Epithelial cell of esophagus (primary cell): Measurements from ENCODE around the gene FAM111B.

Source experiments
- DNase-seq: peaks from one replicate; pipeline ENCODE4 v3.0.0; 2010; ENCODE audit warnings: low read depth
- H3K4me3 ChIP-seq: 2 replicates; pipeline ENCODE4 v1.5.1; 2011; ENCODE audit warnings: mild to moderate bottlenecking, low read length, control low read depth
- TF ChIP-seq, protein P1 (sequence below): IDR thresholded peaks from 2 replicates; pipeline ENCODE4 v1.5.1; 2011; ENCODE audit warnings: low read depth, mild to moderate bottlenecking, low read length, control low read depth, inconsistent platforms; ENCODE audit not compliant: insufficient read depth; ENCODE audit errors: missing control alignments

FAM111B gene

DNA sequence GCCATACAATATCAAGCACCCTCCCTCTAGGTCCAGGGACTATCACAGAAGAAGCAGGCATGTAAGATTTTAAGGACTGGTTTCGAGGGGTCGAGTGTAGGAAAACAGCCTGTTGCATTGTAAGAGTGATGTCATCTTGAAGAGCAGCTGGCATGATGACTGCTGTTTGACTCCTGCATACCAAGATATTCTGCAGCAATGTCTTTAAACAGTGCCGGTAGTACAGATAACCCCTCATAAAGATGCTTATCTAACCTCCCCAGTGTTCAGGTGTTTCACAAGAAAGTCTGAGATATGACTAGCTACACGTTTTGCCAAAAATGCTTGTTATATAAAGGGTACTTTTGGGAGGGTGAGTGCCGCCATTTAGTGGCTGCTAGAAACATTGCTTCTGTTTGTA, 47.6 kb downstream of the FAM111B start:
- DNase-seq, result no peak
- H3K4me3 ChIP-seq, result no peak overlapping the region
- TF ChIP-seq, protein P1, sequence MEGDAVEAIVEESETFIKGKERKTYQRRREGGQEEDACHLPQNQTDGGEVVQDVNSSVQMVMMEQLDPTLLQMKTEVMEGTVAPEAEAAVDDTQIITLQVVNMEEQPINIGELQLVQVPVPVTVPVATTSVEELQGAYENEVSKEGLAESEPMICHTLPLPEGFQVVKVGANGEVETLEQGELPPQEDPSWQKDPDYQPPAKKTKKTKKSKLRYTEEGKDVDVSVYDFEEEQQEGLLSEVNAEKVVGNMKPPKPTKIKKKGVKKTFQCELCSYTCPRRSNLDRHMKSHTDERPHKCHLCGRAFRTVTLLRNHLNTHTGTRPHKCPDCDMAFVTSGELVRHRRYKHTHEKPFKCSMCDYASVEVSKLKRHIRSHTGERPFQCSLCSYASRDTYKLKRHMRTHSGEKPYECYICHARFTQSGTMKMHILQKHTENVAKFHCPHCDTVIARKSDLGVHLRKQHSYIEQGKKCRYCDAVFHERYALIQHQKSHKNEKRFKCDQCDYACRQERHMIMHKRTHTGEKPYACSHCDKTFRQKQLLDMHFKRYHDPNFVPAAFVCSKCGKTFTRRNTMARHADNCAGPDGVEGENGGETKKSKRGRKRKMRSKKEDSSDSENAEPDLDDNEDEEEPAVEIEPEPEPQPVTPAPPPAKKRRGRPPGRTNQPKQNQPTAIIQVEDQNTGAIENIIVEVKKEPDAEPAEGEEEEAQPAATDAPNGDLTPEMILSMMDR, result no peak

DNA sequence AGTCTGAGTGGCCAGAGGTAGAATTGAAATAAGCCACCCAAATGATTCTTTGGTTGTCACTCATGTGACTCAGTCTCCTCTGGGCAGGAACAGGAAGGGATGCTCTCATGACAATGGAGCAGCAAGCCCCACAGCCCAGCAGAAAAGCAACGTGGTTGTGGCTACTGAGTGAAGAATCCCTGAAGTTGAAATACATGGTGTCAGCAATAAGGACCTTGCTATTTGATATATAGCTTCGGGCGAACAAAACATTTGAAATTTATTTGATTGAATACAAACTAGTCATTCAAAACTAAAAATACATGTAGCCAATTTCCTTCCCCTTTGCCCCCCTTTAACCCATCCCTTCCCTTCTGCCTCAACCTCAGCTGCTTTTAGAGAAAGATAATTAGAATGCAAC, 50.4 kb downstream of the FAM111B start:
- H3K4me3 ChIP-seq, result no peak overlapping the region
- TF ChIP-seq, protein P1, result no peak
- no peak for DNase-seq

DNA sequence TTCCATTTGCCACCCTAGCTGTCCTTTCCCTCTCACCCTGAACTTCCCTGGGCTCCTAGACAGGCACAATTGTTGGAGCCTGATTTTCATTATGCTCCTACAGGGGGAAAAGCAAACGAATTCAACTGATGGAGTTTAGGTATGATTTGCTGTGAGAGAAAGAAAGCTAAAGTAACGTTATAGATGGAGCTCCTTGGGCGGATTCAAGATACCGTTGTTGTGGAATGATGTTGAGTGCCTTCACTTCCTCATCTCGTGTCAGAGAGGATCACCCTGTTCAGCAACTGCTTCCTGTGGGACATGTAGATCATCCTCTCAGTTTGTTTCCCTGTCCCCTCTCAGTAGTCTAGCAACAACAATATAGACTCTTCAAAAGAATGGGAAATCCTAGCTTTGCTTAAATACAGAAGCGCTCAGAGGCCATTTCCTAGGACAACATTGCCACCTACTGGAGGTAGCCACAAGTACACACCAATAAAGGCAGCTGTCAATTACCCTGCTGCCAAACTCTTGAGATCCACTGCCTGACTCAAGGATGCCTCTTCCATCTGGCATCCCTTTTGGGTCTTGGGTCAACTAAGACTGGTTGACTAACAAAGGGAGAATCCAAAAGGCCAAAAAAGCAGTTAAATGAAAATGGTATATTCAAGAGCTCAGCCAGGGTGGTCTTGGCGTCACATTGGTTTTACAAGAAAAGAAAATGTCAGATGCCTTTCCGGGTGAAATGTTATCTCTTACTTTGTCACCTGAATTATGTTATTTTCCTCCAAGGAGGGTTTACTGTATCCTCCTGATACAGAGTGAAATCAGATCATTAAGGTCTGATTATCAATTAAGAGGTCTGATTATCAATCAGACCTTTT, 51.4 kb downstream of the FAM111B start:
- TF ChIP-seq, protein P1, result peak; percentile 88
- peak; percentile 81 for DNase-seq
- no peak overlapping the region for H3K4me3 ChIP-seq

DNA sequence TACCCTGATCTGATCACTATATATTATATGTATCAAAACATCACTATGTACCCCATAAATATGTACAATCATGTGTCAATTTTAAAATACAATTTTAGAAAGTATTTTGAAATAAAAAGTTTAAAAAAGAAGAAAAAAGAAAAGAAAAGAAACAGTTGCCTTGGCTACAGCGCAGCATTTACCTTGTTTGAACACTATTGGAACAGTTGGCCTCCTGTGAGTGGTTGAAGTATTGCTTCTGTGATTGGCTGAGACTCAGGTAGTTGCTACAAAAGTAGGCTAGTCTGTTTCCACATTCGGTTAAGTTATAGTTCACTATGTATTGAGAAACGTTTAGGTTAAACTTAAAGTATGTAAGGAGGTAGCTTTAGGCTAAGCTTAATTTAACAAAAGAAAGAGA, 57.0 kb downstream of the FAM111B start:
- H3K4me3 ChIP-seq, result no peak overlapping the region
- no peak for DNase-seq
- TF ChIP-seq, protein P1, result no peak

DNA sequence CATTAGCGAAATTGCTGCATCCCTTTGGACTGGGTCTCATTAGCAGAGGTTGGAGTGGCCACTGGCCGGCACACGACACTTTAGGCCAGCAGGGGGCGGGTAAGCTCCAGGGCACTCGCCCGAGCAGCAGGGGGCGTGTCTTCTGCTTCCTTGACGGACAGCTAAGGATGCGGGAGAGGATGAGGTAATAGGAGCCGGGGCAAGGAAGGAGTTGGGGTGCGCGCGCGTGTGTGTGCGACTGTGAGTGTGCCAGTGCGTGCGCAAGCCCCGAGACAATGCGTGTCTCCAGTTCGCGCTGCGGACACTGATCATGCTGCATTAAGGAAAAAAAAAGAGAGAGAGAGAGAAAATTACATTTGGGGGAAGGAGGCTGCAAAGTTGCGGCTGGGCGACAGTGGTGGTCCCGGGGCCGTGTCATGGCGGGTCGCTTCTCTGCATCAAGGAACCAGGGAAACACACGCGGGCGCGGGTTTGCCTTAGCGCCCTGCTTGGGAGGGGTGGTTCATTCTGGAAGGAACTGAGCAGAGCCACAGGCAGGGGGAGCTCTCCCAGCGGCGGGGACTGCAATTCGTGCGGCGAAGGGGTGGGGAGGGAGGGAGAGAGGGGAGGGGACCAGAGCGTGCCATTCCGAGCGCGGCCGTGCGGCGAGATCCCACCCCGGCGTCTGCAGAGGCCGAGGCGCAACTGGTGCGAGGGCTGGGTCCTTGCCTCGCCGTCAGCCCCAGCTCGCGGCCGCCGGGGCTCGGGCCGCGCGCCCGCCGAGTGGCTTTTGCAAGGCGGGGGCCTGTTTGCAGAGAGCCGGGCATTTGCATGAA, 64.7 kb downstream of the FAM111B start, which contains the start of gene DTX4:
Gene DTX4 (plus strand): TSS at position 625 of the 815 bp plus-strand sequence. CDS start 464 bp downstream, outside the sequence.
- peak; percentile 94 for DNase-seq
- TF ChIP-seq, protein P1, result peak; percentile 98
- H3K4me3 ChIP-seq, result peak within 1 kb of the TSS; percentile 63

DNA sequence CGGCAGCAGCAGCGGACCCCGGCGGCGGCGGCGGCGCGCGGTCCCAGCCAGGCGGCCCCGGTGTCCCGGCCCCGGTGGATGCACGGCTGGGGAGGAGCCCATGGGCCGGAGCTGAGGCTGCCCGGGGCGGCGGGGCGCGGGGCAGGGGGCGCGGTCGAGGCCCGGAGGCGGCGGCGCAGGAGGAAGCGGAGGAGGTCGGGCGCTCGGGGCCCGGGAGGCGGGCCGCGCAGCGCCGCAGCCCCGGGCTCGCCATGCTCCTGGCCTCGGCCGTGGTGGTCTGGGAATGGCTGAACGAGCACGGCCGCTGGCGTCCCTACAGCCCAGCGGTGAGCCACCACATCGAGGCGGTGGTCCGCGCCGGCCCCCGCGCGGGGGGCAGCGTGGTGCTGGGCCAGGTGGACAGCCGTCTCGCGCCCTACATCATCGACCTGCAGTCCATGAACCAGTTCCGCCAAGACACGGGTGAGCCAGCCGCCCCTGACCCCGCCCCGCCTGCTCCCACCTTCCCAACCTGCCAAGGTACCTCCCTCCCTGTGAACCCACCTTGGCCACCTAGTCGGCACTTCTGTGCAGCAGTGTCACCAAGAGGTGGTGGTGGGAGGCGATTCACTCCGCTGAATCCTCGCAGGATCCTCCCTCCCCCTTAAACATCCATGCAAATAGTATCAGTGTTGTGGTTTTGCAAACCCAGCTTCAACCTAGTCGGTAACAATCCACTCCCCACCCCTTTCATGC, 65.5 kb downstream of the FAM111B start:
- H3K4me3 ChIP-seq, result peak overlapping the region; percentile 63
- DNase-seq, result no peak
- TF ChIP-seq, protein P1, result no peak
